A549 (cell line): ENCODE data around the gene NFIA. TPM values are rescaled to one million over a fixed set of nuclear protein-coding genes. Genes with fewer than 3 reads are reported as not detected.
A peak's percentile ranks its signal among the peaks of the same experiment; 100 is the strongest.

Source experiments
- ATAC-seq, 2 experiments: fragments of 200-7000 bp in 1 of 2; fragments of >200 bp in 1 of 2; cut with Nextera tagmentation in 1 of 2; cut with Tn5 transposase in 1 of 2; 3 replicates each; pipeline versions ENCODE4 v1.8.0 to v1.9.1; 2018 to 2020; ENCODE audit warnings: mild to moderate bottlenecking in 1 of 2, moderate library complexity in 1 of 2
- CTCF ChIA-PET: fragments of 300-600 bp; sonication (Branson Sonifier 250); formaldehyde crosslinking; extraction: SDS; loops from one replicate; lab custom pipeline; 2021; ENCODE audit warnings: antibody characterized with exemption, inconsistent platforms; lab: Yijun Ruan, JAX
- POLR2A ChIA-PET: fragments of 350-600 bp; formaldehyde crosslinking; extraction: SDS; loops from one replicate; lab custom pipeline; 2021; ENCODE audit warnings: antibody characterized with exemption, inconsistent platforms; lab: Yijun Ruan, JAX
- DNase-seq, 2 experiments: peaks; one replicate each; pipeline versions ENCODE4 v3.0.0 to v3.0.0-alpha.2; 2011 to 2016; ENCODE audit warnings: low read depth in 1 of 2, low spot score in 1 of 2
- FAIRE-seq: peaks from 2 replicates; lab custom pipeline; 2011; peaks lifted over from hg19 to GRCh38; lab: Jason Lieb, UNC
- H3K27ac ChIP-seq, 2 experiments: fragments of >200 bp; sonication (Bioruptor Twin); formaldehyde crosslinking; 3 replicates each; pipeline ENCODE4 v1.5.1; 2016 to 2017
- H3K4me1 ChIP-seq: fragments of >200 bp; sonication (Bioruptor Twin); formaldehyde crosslinking; 3 replicates; pipeline ENCODE4 v1.6.1; 2016
- H3K4me2 ChIP-seq: fragments of >200 bp; sonication (Bioruptor Twin); formaldehyde crosslinking; 3 replicates; pipeline ENCODE4 v1.6.1; 2016
- H3K4me3 ChIP-seq: fragments of >200 bp; sonication (Bioruptor Twin); formaldehyde crosslinking; 3 replicates; pipeline ENCODE4 v1.5.1; 2016
- H3K9me3 ChIP-seq: fragments of >200 bp; sonication (Bioruptor Twin); formaldehyde crosslinking; 3 replicates; pipeline ENCODE4 v1.6.1; 2016
- CEBPB ChIP-seq, 2 experiments: fragments of >200 bp in 1 of 2; sonication (Bioruptor Twin) in 1 of 2; formaldehyde crosslinking in 1 of 2; IDR thresholded peaks; 2 replicates each; pipeline ENCODE4 v1.6.1; 2012 to 2016
- CHD4 ChIP-seq: fragments of 200-600 bp; sonication (generic); IDR thresholded peaks from 2 replicates; pipeline ENCODE4 v1.6.1; 2016; ENCODE audit warnings: antibody characterized with exemption, mild to moderate bottlenecking, borderline replicate concordance
- ESRRA ChIP-seq: fragments of 150-350 bp; IDR thresholded peaks from 2 replicates; pipeline ENCODE4 v1.6.1; 2014; ENCODE audit warnings: mild to moderate bottlenecking, low read length, borderline replicate concordance
- FOSB ChIP-seq: fragments of 250-450 bp; sonication (Bioruptor Pico); IDR thresholded peaks from 2 replicates; pipeline ENCODE4 v1.5.0; 2020; ENCODE audit warnings: mild to moderate bottlenecking, moderate library complexity
- FOXS1 ChIP-seq: fragments of 250-450 bp; sonication (Bioruptor Pico); IDR thresholded peaks from 2 replicates; pipeline ENCODE4 v1.5.0; 2020; ENCODE audit warnings: mild to moderate bottlenecking, moderate library complexity
- HDAC2 ChIP-seq: fragments of 200-600 bp; sonication (generic); IDR thresholded peaks from 2 replicates; pipeline ENCODE4 v1.6.1; 2016
- HEYL ChIP-seq: fragments of 250-450 bp; sonication (Bioruptor Pico); IDR thresholded peaks from 2 replicates; pipeline ENCODE4 v1.8.0; 2021; ENCODE audit warnings: mild to moderate bottlenecking, moderate library complexity
- HOXA7 ChIP-seq: fragments of 250-450 bp; sonication (Bioruptor Pico); IDR thresholded peaks from 2 replicates; pipeline ENCODE4 v1.5.0; 2020; ENCODE audit warnings: mild to moderate bottlenecking, moderate library complexity
- HOXB13 ChIP-seq: fragments of 250-450 bp; sonication (Bioruptor Pico); IDR thresholded peaks from 2 replicates; pipeline ENCODE4 v1.5.0; 2020; ENCODE audit warnings: low read depth, mild to moderate bottlenecking, moderate library complexity
- JUNB ChIP-seq: fragments of >200 bp; sonication (Bioruptor Twin); formaldehyde crosslinking; IDR thresholded peaks from 2 replicates; pipeline ENCODE4 v1.6.1; 2016
- MAFK ChIP-seq: fragments of 450-650 bp; IDR thresholded peaks from 2 replicates; pipeline ENCODE4 v1.6.1; 2014; ENCODE audit not compliant: partially characterized antibody
- MAZ ChIP-seq: fragments of 150-350 bp; IDR thresholded peaks from 2 replicates; pipeline ENCODE4 v1.6.1; 2014; ENCODE audit warnings: antibody characterized with exemption, low read depth, low read length, borderline replicate concordance
- NPAS2 ChIP-seq: fragments of 250-450 bp; sonication (Bioruptor Pico); IDR thresholded peaks from 2 replicates; pipeline ENCODE4 v1.8.0; 2022; ENCODE audit warnings: mild to moderate bottlenecking, moderate library complexity, borderline replicate concordance
- RFX5 ChIP-seq: fragments of 450-650 bp; IDR thresholded peaks from 2 replicates; pipeline ENCODE4 v1.7.1; 2014; ENCODE audit warnings: antibody characterized with exemption, mild to moderate bottlenecking, moderate library complexity
- SREBF2 ChIP-seq: fragments of 450-650 bp; IDR thresholded peaks from 2 replicates; pipeline ENCODE4 v1.6.1; 2014; ENCODE audit warnings: mild to moderate bottlenecking, moderate library complexity
- ZC3H11A ChIP-seq: fragments of 450-650 bp; IDR thresholded peaks from 2 replicates; pipeline ENCODE4 v1.6.1; 2014; ENCODE audit warnings: antibody characterized with exemption, mild to moderate bottlenecking
- WGBS: methylation state at CpG from one replicate; pipeline ENCODE4 v1.1.6; 2017; ENCODE audit errors: missing lambda C conversion rate; 5-methylcytosine and 5-hydroxymethylcytosine counted together
- polyA plus RNA-seq, 4 experiments: library from polyadenylated mRNA; depleted of rRNA in 3 of 4; stranded (reverse); fragments of >200 nt; fragmentation: RNase III in 1 of 4; extraction: RNeasy Plus Mini Kit Qiagen cat#74134 plus additional on column Dnase treatment in 1 of 4; gene quantifications; 2 replicates in 3 of 4; 3 replicates in 1 of 4; pipeline ENCODE4 v1.2.3, GENCODE V29; 2011 to 2017
- TF ChIP-seq, protein P1 (sequence below): IDR thresholded peaks from 2 replicates; pipeline ENCODE4 v1.6.1; 2012; ENCODE audit warnings: low read depth, borderline replicate concordance

The NFIA gene
- polyA plus RNA-seq, 2 of the 4 experiments (the other 2 are of a cell fraction) = 6.5 to 25.8 TPM

- H3K4me1 ChIP-seq = peaks cover 88% of the 10 kb centered on the region
- 0 out of 4 replicates have a peak, but pooled peaks of 1 of the 2 experiments have one; percentile 7 for TF ChIP-seq CEBPB (IDR thresholded peaks at IDR 0.05)
- TF ChIP-seq JUNB = 0 out of 2 replicates have a peak, but pooled peaks have one; percentile 24
- no peak for TF ChIP-seq HEYL (CRISPR knock-in tag)
- TF ChIP-seq, all 56 proteins: peak for 2
- FAIRE-seq (no peak), ATAC-seq (0 out of 6 replicates have a peak, but pooled peaks of 1 of the 2 experiments have one; percentile 52), DNase-seq (peak in 1 of 2 experiments; percentile 59)
- peak overlapping the region; percentile 75 for H3K4me2 ChIP-seq
- CTCF ChIA-PET = interaction anchor here (0.6 to 1.3 kb wide), 4 partner anchors 21 to 1011 kb away, joined by 3 to 7 read pairs (median 4); no protein-coding TSS in a partner anchor
- H3K4me3 ChIP-seq = no peak overlapping the region
- POLR2A ChIA-PET = interaction anchor here (0.6 kb wide), 1 partner anchor 47 kb away, joined by 5 read pairs; no protein-coding TSS in a partner anchor
- WGBS = 8% methylated on average over 3 of the region's 3 CpGs
- peak overlapping the region; percentile 72 to 76; a peak in 5 of 6 replicates for H3K27ac ChIP-seq
- no peaks in the 10 kb centered on the region for H3K9me3 ChIP-seq
These were observed 36.7 kb downstream of the NFIA start for GRCh38 chr1:61119085-61119484.

GRCh38 chr1:61120246-61120840 is 38.0 kb downstream of the NFIA start:
- POLR2A ChIA-PET = no interaction called here
- no peaks in the 10 kb centered on the region for H3K9me3 ChIP-seq
- peaks cover 84% of the 10 kb centered on the region for H3K4me1 ChIP-seq
- no peak for ATAC-seq
- no peak for DNase-seq
- TF ChIP-seq HEYL (CRISPR knock-in tag) (no peak), ESRRA (no peak), MAZ (no peak), HOXB13 (CRISPR knock-in tag) (no peak), SREBF2 (no peak), RFX5 (no peak), MAFK (no peak), FOXS1 (CRISPR knock-in tag) (no peak), ZC3H11A (no peak)
- peak overlapping the region; percentile 11; the same call in 1 of the 3 replicates for H3K4me3 ChIP-seq
- H3K4me2 ChIP-seq = peak overlapping the region; percentile 75
- H3K27ac ChIP-seq = peak overlapping the region; percentile 65 to 72
- WGBS = 49% methylated on average over 5 of the region's 5 CpGs
- FAIRE-seq = no peak
- CTCF ChIA-PET = interaction anchor here (1.0 to 1.3 kb wide), 2 partner anchors 62 to 70 kb away, joined by 3 to 4 read pairs; no protein-coding TSS in a partner anchor

DNA sequence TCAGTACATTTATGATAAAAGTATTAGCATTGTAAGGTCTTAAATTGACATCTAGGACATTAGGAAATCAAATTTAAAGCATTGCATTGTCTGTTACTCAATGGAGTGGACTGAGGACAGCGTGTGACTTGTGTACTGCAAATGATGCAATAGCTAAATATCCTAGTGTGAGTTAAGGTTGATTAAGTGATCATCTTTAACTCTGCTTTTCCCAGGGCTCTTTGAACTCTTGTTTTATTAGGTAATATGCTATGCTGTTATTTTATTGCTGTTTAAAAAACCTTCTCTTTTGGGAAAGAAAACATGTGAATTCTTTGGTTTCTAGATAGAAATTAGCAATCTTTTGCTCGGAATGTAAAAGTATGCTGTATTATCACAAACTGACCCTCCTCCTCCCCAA is 38.6 kb downstream of the NFIA start:
- H3K4me3 ChIP-seq = no peak overlapping the region
- DNase-seq (no peak), FAIRE-seq (no peak), ATAC-seq (no peak)
- H3K27ac ChIP-seq = peak overlapping the region; percentile 45 to 72; a peak in 5 of 6 replicates
- TF ChIP-seq HDAC2 (no peak), CHD4 (no peak), CEBPB (IDR thresholded peaks at IDR 0.05) (peak; percentile 71 to 80; a peak in 3 of 4 replicates)
- H3K4me1 ChIP-seq = peaks cover 85% of the 10 kb centered on the region
- CTCF ChIA-PET = interaction anchor here (0.7 to 1.3 kb wide), 2 partner anchors 55 to 61 kb away, joined by 3 read pairs; no protein-coding TSS in a partner anchor
- POLR2A ChIA-PET = no interaction called here
- H3K9me3 ChIP-seq = no peaks in the 10 kb centered on the region
- H3K4me2 ChIP-seq = peak overlapping the region; percentile 75
- 57% methylated on average over 2 of the region's 2 CpGs for WGBS

DNA sequence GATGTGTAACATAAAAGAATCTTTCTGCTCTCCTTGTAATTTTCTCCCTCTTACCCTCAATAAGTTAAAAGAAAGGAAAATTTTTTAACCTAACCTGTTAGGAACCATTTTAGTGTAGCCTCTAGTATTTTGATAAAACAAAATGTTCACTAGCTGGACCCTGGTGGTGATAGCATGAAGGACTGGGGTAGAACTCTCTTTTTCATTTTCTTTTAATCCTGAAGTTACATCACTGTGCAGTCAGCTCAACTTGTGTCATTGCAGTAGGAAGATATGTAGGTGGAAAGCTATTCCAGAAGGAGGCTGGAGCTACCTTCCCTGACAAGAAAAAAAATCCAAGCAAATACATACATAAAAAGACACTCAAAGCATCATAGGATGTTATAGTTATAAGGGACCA is 39.3 kb downstream of the NFIA start:
- ChIA-PET CTCF (interaction anchor here (0.7 kb wide), 1 partner anchor 55 kb away, joined by 3 read pairs; no protein-coding TSS in a partner anchor), POLR2A (no interaction called here)
- Histone ChIP-seq H3K4me3 (no peak overlapping the region), H3K27ac (peak overlapping the region; percentile 45 to 72; a peak in 4 of 6 replicates), H3K4me1 (peaks cover 79% of the 10 kb centered on the region), H3K9me3 (no peaks in the 10 kb centered on the region), H3K4me2 (peak overlapping the region; percentile 75; the same call in 2 of the 3 replicates)
- no peak for FAIRE-seq
- TF ChIP-seq FOSB (CRISPR knock-in tag) (no peak), NPAS2 (CRISPR knock-in tag) (no peak), HOXA7 (CRISPR knock-in tag) (no peak)
- TF ChIP-seq, protein P1, sequence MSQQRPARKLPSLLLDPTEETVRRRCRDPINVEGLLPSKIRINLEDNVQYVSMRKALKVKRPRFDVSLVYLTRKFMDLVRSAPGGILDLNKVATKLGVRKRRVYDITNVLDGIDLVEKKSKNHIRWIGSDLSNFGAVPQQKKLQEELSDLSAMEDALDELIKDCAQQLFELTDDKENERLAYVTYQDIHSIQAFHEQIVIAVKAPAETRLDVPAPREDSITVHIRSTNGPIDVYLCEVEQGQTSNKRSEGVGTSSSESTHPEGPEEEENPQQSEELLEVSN = no peak
- DNase-seq = no peak
- 0 out of 6 replicates have a peak, but pooled peaks of 1 of the 2 experiments have one; percentile 59 for ATAC-seq
